ENCODE data around the gene PHLPP1.

- TF ChIP-seq, protein P1, sequence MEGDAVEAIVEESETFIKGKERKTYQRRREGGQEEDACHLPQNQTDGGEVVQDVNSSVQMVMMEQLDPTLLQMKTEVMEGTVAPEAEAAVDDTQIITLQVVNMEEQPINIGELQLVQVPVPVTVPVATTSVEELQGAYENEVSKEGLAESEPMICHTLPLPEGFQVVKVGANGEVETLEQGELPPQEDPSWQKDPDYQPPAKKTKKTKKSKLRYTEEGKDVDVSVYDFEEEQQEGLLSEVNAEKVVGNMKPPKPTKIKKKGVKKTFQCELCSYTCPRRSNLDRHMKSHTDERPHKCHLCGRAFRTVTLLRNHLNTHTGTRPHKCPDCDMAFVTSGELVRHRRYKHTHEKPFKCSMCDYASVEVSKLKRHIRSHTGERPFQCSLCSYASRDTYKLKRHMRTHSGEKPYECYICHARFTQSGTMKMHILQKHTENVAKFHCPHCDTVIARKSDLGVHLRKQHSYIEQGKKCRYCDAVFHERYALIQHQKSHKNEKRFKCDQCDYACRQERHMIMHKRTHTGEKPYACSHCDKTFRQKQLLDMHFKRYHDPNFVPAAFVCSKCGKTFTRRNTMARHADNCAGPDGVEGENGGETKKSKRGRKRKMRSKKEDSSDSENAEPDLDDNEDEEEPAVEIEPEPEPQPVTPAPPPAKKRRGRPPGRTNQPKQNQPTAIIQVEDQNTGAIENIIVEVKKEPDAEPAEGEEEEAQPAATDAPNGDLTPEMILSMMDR (IDR thresholded peaks at IDR 0.05) = no peak
- TF ChIP-seq POLR2A (IDR thresholded peaks at IDR 0.05) = no peak
Observed at GRCh38 chr18:62796216-62796621, 80.9 kb downstream of the PHLPP1 start.
